ENCODE data around the gene OTUB2.

OTUB2 gene

DNA sequence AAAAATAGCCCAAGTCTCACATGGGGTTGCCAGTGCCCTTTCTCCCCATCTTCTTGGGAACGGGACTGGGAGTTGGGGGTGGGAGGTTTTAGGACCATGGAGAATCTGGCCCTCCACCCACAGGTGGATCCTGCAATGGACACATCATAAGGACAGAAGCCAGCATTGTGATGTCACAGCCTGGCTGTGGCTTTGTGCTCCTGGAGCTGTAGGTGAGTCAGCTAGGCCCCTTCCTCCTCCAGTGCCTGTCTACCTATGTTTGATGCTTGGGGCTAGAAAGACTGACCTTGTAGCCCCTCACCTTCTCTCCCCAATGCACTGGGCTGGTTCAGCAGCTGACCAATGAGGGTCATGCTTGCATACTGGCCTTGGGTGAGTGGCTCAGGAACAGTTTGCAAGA is 29.1 kb upstream of the OTUB2 start, which contains the start of gene CCDC197:
Gene CCDC197 (plus strand): TSS at position 220 of the 400 bp plus-strand sequence. CDS start 831 bp downstream, outside the sequence.
- DNase-seq (ENCODE audit: low read depth), result no peak

DNA sequence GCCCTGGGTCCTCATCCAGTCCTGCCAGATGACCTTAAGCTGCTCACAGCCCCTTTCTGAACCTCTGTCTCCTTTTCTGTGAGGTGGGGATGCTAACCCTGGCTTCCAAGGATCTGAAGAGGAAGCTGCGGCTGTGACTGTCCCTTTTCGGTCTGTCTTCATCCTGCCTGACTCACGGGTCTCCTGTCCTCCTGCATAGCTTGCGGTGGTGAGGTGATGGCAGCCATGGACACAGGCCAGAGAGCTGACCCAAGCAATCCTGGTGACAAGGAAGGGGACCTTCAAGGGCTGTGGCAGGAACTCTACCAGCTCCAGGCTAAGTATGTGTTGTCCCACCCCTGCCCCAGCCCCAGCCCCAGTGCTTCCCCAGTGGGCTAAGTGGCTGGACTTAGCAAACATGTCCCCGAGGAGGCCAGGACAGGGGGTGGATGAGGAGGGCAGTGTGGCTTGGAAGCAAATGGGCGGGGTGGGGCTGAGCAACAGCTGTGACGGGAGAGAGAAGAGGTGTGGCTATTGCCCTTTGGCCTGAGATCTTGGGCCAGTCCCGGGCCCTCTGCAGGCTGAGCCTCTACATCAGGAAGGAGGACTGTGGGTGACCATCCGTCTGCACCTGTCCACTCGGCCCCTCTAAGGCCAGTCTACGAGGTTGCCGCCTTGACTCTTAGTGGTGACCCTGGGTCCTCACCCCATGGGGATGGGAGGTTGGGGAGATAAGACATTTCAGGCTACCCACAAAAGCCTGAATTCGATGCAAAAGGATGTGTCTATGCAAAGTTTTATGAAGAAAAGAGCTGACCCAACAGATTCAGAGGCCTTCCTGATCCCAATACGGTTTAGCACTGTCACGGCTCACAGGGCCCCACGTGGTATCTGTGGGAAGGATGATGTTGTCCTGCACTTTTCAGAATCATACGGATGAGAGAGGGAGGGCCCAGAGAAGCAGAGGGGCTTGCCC is 27.9 kb upstream of the OTUB2 start:
- no peak for DNase-seq (ENCODE audit: low read depth)

GRCh38 chr14:93998871-93999403 is 27.2 kb upstream of the OTUB2 start:
- DNase-seq (ENCODE audit: low read depth), result no peak

DNA sequence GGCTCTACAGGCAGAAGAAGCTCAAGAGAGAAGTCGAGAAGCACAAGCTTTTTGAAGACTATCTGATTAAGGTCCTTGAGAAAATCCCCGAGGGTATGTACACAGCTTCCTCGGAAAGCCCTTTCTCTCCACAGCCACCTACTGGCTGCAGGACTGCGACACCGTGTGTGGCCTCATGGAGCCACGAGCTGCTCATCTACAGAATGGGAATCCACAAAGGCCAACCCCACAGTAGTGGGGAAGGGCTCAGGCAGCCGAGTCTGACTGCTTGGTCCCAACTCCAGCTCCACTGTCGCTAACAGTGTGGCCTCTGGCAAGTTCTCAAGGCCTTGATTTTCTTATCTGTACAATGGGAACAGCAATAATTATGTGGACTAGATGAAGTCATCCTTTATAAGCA is 26.6 kb upstream of the OTUB2 start:
- DNase-seq (ENCODE audit: low read depth), result no peak

- DNase-seq (ENCODE audit: low read depth), result no peak
Observed at GRCh38 chr14:94000267-94000666, 25.9 kb upstream of the OTUB2 start.

GRCh38 chr14:94001016-94001415 is 25.1 kb upstream of the OTUB2 start:
- DNase-seq (ENCODE audit: low read depth), result no peak

- DNase-seq (ENCODE audit: low read depth), result no peak
Observed at GRCh38 chr14:94001501-94002396, 24.4 kb upstream of the OTUB2 start.

DNA sequence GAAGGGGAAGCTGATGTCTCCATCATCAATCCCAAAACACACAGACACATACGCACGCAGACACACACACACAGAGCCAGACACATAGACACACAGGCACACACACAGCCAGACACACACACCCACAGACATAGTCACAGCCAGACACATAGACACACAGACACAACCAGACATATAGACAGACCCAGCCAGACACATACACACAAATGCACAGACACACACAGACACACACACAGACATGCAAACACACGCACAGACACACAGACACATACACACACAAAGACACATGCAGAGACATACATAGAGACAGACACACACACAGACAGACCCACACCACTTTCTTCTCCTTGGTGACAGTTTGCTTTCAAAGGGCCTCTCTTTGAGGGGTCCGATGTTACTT is 22.7 kb upstream of the OTUB2 start:
- no peak for DNase-seq (ENCODE audit: low read depth)

DNA sequence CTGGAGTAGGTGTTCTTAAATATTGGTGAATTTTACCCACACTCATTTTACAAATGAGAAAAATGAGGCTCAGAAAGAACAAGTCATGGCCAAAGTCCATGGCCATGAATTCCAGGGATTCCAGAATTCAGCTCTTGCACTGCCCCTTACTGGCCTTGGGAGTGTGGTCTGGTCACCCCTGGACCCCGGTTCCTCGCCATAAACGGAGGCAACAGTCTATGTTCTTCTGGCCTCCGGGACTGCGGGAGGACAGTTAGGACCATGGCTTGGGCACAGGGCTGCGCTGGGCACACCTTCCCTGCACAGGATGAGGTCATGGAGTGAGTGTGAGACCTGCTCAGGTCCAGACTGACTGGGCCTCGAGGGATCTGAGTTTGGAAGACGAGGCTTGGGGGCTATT is 22.1 kb upstream of the OTUB2 start:
- no peak for DNase-seq (ENCODE audit: low read depth)

DNA sequence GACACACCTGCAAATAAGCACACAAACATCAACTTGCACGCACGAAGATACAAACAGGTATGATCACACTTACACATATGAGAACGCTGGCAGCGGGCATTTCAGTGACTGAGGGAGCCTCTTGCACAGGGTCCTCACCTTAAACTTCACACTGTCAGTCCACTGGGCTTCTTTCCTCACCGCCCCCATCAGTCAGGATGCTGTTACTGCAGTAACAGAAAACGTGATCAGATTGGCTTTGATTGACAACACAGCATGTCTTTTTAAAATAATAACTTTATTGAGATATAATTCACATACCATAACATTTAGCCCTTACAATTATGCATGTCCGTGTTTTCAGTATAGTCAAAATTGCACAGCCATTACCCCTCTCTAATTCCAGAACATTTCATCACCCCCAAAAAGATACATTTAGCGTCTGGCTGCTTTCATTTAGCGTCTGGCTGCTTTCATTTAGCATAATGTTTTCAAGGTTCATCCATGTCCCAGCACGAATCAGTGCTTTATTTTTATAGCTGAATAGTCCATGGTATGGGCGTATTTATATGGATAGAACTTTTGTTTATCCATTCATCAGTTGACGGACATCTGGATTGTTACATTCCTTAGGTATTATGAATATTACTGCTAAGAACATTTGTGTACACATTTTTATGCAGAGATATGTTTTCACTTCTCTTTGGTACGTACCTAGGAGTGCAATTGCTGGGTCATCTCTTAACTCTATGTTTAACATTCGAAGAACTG is 20.6 kb upstream of the OTUB2 start:
- no peak for DNase-seq (ENCODE audit: low read depth)

DNA sequence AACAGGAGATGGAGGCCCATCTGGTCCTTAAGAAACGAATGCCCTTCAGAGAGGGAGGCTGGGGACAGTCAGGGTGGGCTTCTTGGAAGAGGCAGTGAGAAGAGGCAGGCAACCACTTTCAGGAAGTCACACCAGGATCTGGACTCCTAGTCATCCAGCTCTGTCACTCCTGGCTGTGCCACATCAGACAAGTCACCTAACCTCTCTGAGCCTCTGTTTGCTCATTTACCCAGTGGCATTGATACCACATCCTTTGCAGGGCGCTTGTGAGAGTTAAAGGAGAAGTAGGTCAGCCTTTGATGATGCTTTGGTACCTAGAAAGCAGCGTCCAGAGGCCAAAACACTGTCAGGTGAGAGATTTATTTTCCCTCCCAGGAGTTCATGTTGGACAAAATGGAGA is 17.9 kb upstream of the OTUB2 start:
- DNase-seq (ENCODE audit: low read depth), result no peak

GRCh38 chr14:94009767-94010166 is 16.4 kb upstream of the OTUB2 start:
- no peak for DNase-seq (ENCODE audit: low read depth)

GRCh38 chr14:94010625-94011024 is 15.5 kb upstream of the OTUB2 start:
- no peak for DNase-seq (ENCODE audit: low read depth)

GRCh38 chr14:94011795-94012194 is 14.3 kb upstream of the OTUB2 start:
- DNase-seq (ENCODE audit: low read depth), result no peak

DNA sequence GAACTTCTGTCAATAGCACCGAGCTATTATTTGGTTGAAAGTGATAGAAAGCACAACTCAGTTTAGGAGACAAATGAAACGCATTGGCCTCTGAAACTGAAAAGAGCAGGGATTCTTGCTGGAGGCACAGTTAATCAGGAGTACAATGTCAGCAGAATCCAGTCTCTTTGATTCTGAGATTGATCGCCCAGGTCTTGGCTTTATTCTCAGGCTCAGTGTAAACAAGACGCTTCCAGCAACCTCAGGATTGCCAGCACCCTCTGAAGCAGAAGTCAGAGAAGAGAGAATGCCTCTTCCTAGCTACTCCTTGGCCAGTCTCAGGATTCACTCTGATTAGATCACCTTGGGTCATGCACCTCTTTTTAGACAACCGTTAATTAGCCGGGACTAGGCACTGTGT is 11.8 kb upstream of the OTUB2 start:
- no peak for DNase-seq (ENCODE audit: low read depth)

DNA sequence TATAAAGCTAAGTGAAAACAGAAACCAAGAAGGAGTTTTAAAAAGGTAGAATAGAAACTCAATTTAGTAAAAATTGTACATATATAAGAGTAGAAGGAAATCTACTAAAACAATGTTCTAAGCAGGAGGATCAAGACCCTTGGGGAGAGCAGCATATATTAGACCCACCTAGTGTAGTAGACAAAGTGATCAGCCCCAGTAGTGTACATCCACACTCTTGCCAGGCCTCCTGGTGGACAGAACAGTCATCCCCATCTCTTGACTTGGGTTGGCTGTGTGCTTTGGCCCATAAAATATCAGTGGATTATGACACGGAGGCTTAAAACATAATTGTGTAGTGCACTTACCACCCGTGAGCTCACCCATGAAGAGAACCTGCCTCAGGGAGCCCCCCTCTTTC is 10.9 kb upstream of the OTUB2 start:
- no peak for DNase-seq (ENCODE audit: low read depth)

GRCh38 chr14:94016446-94016976 is 9.6 kb upstream of the OTUB2 start:
- DNase-seq (ENCODE audit: low read depth), result no peak

DNA sequence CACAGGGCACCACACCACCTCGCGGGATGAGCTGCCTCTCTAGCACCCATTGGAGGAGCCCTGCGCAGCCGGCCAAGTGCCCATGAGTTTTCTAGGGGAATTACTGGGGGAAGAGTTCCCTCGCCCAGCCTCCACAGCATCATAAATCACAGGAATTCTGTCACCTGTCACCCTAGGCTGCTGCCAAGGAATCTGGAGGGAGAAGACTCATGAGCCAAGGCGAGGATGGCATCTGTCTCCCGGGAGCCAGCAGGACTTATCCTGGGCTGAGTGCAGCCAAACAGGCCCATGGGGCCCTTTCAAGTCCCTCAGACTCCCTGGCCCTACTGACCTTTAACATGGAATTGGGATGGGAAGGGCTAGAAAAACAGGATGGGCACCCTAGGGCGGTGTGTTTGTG is 7.8 kb upstream of the OTUB2 start:
- no peak for DNase-seq (ENCODE audit: low read depth)

DNA sequence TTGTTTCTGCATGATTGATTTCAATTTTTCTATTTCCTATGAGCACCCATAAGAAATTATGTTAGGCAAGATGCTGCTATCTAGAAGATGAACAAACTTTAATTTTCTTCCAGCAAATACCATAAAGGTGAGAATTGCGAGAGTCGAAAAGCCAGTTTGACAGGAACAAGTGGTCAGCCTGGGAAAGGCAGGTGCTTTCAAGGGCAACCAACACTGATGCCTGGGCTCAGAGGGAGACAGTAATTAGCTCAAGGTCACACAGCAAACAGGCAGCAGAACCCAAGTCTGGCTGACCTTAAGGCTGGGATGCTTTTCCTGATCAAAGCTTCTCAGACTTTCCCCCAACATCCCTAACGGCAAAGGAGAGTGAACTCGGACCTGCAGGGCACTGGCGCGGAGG is 6.8 kb upstream of the OTUB2 start:
- DNase-seq (ENCODE audit: low read depth), result no peak

- no peak for DNase-seq (ENCODE audit: low read depth)
Observed at GRCh38 chr14:94020267-94020666, 5.9 kb upstream of the OTUB2 start.

- DNase-seq (ENCODE audit: low read depth), result no peak
Observed at GRCh38 chr14:94021001-94021400, 5.1 kb upstream of the OTUB2 start.
